H1 (cell line): Measurements from ENCODE around the gene TCF7.

Experiments used
- JUND ChIP-seq: IDR thresholded peaks from 2 replicates; pipeline ENCODE4 v1.6.1; 2011; ENCODE audit warnings: mild to moderate bottlenecking, improper control_type of control experiment, low read length
- RXRA ChIP-seq: IDR thresholded peaks from 2 replicates; pipeline ENCODE4 v1.6.1; 2011; ENCODE audit warnings: low read depth, mild to moderate bottlenecking, low read length, moderate library complexity; ENCODE audit not compliant: insufficient read depth
- SRF ChIP-seq: IDR thresholded peaks from 2 replicates; pipeline ENCODE4 v1.6.1; 2011; ENCODE audit warnings: mild to moderate bottlenecking, low read depth, low read length, moderate library complexity
- SUZ12 ChIP-seq: fragments of 200-600 bp; sonication (generic); IDR thresholded peaks from 2 replicates; pipeline ENCODE4 v1.6.1; 2012; ENCODE audit warnings: mild to moderate bottlenecking, inconsistent platforms, low read length, moderate library complexity, mixed read lengths
- TF ChIP-seq, protein P1 (sequence below), 3 experiments: IDR thresholded peaks; 1 replicate in 2 of 3; 2 replicates in 1 of 3; pipeline versions ENCODE4 v1.5.1 to v1.6.1; 2011; ENCODE audit warnings: low read length in 3 of 3, mild to moderate bottlenecking in 3 of 3, inconsistent platforms in 2 of 3, low read depth in 1 of 3, moderate library complexity in 1 of 3; ENCODE audit not compliant: insufficient read depth in 1 of 3; ENCODE audit errors: control extremely low read depth in 1 of 3

DNA sequence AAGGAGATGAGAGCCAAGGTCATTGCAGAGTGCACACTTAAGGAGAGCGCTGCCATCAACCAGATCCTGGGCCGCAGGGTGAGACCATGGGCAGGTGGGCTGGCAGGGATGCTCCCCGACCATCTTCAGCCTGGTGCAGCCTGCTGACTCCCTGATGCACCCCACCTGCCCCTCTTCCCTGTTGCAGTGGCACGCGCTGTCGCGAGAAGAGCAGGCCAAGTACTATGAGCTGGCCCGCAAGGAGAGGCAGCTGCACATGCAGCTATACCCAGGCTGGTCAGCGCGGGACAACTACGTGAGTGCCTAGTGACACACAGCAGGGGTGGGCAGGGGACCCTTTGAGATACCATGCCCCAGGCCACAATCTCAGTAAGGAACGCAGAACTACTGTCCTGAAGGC lies 28.3 kb downstream of the TCF7 start:
- TF ChIP-seq, protein P1, sequence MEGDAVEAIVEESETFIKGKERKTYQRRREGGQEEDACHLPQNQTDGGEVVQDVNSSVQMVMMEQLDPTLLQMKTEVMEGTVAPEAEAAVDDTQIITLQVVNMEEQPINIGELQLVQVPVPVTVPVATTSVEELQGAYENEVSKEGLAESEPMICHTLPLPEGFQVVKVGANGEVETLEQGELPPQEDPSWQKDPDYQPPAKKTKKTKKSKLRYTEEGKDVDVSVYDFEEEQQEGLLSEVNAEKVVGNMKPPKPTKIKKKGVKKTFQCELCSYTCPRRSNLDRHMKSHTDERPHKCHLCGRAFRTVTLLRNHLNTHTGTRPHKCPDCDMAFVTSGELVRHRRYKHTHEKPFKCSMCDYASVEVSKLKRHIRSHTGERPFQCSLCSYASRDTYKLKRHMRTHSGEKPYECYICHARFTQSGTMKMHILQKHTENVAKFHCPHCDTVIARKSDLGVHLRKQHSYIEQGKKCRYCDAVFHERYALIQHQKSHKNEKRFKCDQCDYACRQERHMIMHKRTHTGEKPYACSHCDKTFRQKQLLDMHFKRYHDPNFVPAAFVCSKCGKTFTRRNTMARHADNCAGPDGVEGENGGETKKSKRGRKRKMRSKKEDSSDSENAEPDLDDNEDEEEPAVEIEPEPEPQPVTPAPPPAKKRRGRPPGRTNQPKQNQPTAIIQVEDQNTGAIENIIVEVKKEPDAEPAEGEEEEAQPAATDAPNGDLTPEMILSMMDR (IDR thresholded peaks at IDR 0.05; ENCODE audit: control extremely low read depth in 1 of 3, insufficient read depth in 1 of 3, low read depth in 1 of 3, low read length in 3 of 3), result no peak
- no peak for TF ChIP-seq RXRA
- no peak for TF ChIP-seq SRF
- TF ChIP-seq JUND, result no peak
- no peak for TF ChIP-seq SUZ12
